IMR-90 (cell line): ENCODE data around the gene PACSIN2. TPM values are rescaled to one million over a fixed set of nuclear protein-coding genes. Genes with fewer than 3 reads are reported as not detected.

Source experiments
- ATAC-seq: fragments of 200-7000 bp; cut with Tn5 transposase; 2 replicates; pipeline ENCODE4 v1.9.1; 2020; ENCODE audit warnings: low read depth, mild to moderate bottlenecking, moderate library complexity
- BruUV-seq: library from RNA; stranded (reverse); fragments of 400-500 nt; replicated peaks from 2 replicates; lab custom pipeline; 2021; lab: Mats Ljungman, UMichigan
- CTCF ChIA-PET: fragments of 300-600 bp; formaldehyde crosslinking; extraction: SDS; loops from one replicate; lab custom pipeline; 2021; ENCODE audit warnings: antibody characterized with exemption; lab: Yijun Ruan, JAX
- POLR2A ChIA-PET: fragments of 300-600 bp; sonication (Branson Sonifier 250); formaldehyde crosslinking; loops from one replicate; lab custom pipeline; 2022; ENCODE audit warnings: antibody characterized with exemption; ENCODE audit not compliant: unreplicated experiment; lab: Charles Lee
- DNase-seq: peaks from one replicate; pipeline ENCODE4 v3.0.0; 2013
- H2AFZ ChIP-seq: replicated peaks from 2 replicates; pipeline ENCODE3; 2013; ENCODE audit warnings: low read length, mild to moderate bottlenecking; ENCODE audit not compliant: poor library complexity
- H2AK5ac ChIP-seq: 2 replicates; pipeline ENCODE4 v1.6.1; 2013; ENCODE audit warnings: low read depth, low read length, inconsistent platforms
- H2AK9ac ChIP-seq: replicated peaks from 2 replicates; pipeline ENCODE3; 2013; ENCODE audit warnings: mild to moderate bottlenecking, low read depth, low read length, moderate library complexity; ENCODE audit not compliant: poor library complexity
- H2BK120ac ChIP-seq: 2 replicates; pipeline ENCODE4 v1.6.1; 2013; ENCODE audit warnings: low read depth, low read length, inconsistent platforms
- H2BK15ac ChIP-seq: 3 replicates; pipeline ENCODE4 v1.6.1; 2013; ENCODE audit warnings: low read depth, low read length, inconsistent platforms
- H2BK20ac ChIP-seq: 2 replicates; pipeline ENCODE4 v1.6.1; 2013; ENCODE audit warnings: low read depth, mild to moderate bottlenecking, inconsistent platforms, low read length, moderate library complexity
- H2BK5ac ChIP-seq: 2 replicates; pipeline ENCODE4 v1.6.1; 2013; ENCODE audit warnings: mild to moderate bottlenecking, low read depth, low read length, inconsistent platforms; ENCODE audit not compliant: poor library complexity, severe bottlenecking
- H3K14ac ChIP-seq: replicated peaks from 2 replicates; pipeline ENCODE4 v1.6.1; 2013; ENCODE audit warnings: low read depth, low read length, inconsistent platforms
- H3K18ac ChIP-seq: 2 replicates; pipeline ENCODE4 v1.6.1; 2013; ENCODE audit warnings: low read depth, low read length, control low read depth
- H3K23ac ChIP-seq: 2 replicates; pipeline ENCODE4 v1.6.1; 2013; ENCODE audit warnings: low read depth, low read length, inconsistent platforms
- H3K27ac ChIP-seq: 2 replicates; pipeline ENCODE4 v1.5.1; 2013; ENCODE audit warnings: mild to moderate bottlenecking, control low read depth, low read length; ENCODE audit not compliant: insufficient read depth
- H3K27me3 ChIP-seq: 2 replicates; pipeline ENCODE4 v1.6.1; 2013; ENCODE audit warnings: low read length; ENCODE audit not compliant: control insufficient read depth, insufficient read depth
- H3K36me3 ChIP-seq: 2 replicates; pipeline ENCODE4 v1.6.1; 2013; ENCODE audit warnings: low read length, mixed read lengths; ENCODE audit not compliant: control insufficient read depth, insufficient read depth
- H3K4ac ChIP-seq: 2 replicates; pipeline ENCODE4 v1.6.1; 2013; ENCODE audit warnings: low read depth, low read length, inconsistent platforms
- H3K4me1 ChIP-seq: 2 replicates; pipeline ENCODE4 v1.6.1; 2013; ENCODE audit warnings: low read length, mixed read lengths; ENCODE audit not compliant: control insufficient read depth, insufficient read depth
- H3K4me2 ChIP-seq: 2 replicates; pipeline ENCODE4 v1.6.1; 2013; ENCODE audit warnings: low read depth, mild to moderate bottlenecking, control low read depth, low read length, moderate library complexity
- H3K4me3 ChIP-seq: 2 replicates; pipeline ENCODE4 v1.5.1; 2013; ENCODE audit warnings: low read depth, mild to moderate bottlenecking, control low read depth, low read length, moderate library complexity; ENCODE audit not compliant: insufficient read depth
- H3K56ac ChIP-seq: 2 replicates; pipeline ENCODE4 v1.6.1; 2013; ENCODE audit warnings: low read length, inconsistent platforms; ENCODE audit not compliant: insufficient read depth; ENCODE audit errors: extremely low read depth
- H3K79me1 ChIP-seq, 2 experiments: 2 replicates each; pipeline ENCODE4 v1.6.1; 2013; ENCODE audit warnings: low read length in 2 of 2, inconsistent platforms in 1 of 2, low read depth in 1 of 2
- H3K9ac ChIP-seq: 2 replicates; pipeline ENCODE4 v1.6.1; 2013; ENCODE audit warnings: low read depth, low read length, control low read depth
- H3K9me1 ChIP-seq: 2 replicates; pipeline ENCODE4 v1.6.1; 2013; ENCODE audit warnings: low read length, inconsistent platforms; ENCODE audit not compliant: insufficient read depth
- H3K9me3 ChIP-seq: 2 replicates; pipeline ENCODE4 v1.6.1; 2013; ENCODE audit warnings: low read length; ENCODE audit not compliant: control insufficient read depth, insufficient read depth
- H4K20me1 ChIP-seq: 2 replicates; pipeline ENCODE4 v1.6.1; 2013; ENCODE audit warnings: low read length, inconsistent platforms; ENCODE audit not compliant: insufficient read depth
- H4K5ac ChIP-seq: 2 replicates; pipeline ENCODE4 v1.6.1; 2013; ENCODE audit warnings: mild to moderate bottlenecking, low read depth, low read length, control low read depth
- H4K8ac ChIP-seq, 2 experiments: 2 replicates each; pipeline ENCODE4 v1.6.1; 2013; ENCODE audit warnings: low read depth in 2 of 2, low read length in 2 of 2, control low read depth in 1 of 2, inconsistent platforms in 1 of 2
- H4K91ac ChIP-seq: 2 replicates; pipeline ENCODE4 v1.6.1; 2013; ENCODE audit warnings: low read depth, low read length, inconsistent platforms; ENCODE audit not compliant: insufficient read depth
- BHLHE40 ChIP-seq: fragments of 150-350 bp; IDR thresholded peaks from 2 replicates; pipeline ENCODE4 v1.6.1; 2016; ENCODE audit warnings: mild to moderate bottlenecking, low read depth, low read length
- FOS ChIP-seq: fragments of 150-350 bp; IDR thresholded peaks from 2 replicates; pipeline ENCODE4 v1.6.1; 2016; ENCODE audit warnings: low read depth, low read length
- MAFK ChIP-seq: IDR thresholded peaks from 2 replicates; pipeline ENCODE4 v1.6.1; 2012; ENCODE audit warnings: low read depth, low read length, improper control_type of control experiment
- MXI1 ChIP-seq: IDR thresholded peaks from 2 replicates; pipeline ENCODE4 v1.6.1; 2012; ENCODE audit warnings: low read depth, mild to moderate bottlenecking, low read length, moderate library complexity, borderline replicate concordance
- POLR2A ChIP-seq: IDR thresholded peaks from 2 replicates; pipeline ENCODE4 v1.6.1; 2012; ENCODE audit warnings: mild to moderate bottlenecking, low read depth, low read length
- RCOR1 ChIP-seq: IDR thresholded peaks from 2 replicates; pipeline ENCODE4 v1.6.1; 2012; ENCODE audit warnings: mild to moderate bottlenecking, low read length, improper control_type of control experiment; ENCODE audit not compliant: insufficient replicate concordance
- WGBS, 2 experiments: methylation state at CpG; one replicate each; pipeline versions ENCODE4 v1.1.5 to v1.1.7; 2013; ENCODE audit warnings: missing lambda C conversion rate in 2 of 2; ENCODE audit not compliant: insufficient read length in 1 of 2; ENCODE audit errors: extremely low coverage in 2 of 2; 5-methylcytosine and 5-hydroxymethylcytosine counted together
- dilution Hi-C: fragments of 300-500 bp; cut with HindIII; formaldehyde crosslinking; loops from one replicate; pipeline ENCODE4 v1.14.3; 2018; ENCODE audit warnings: low sequenced_read_pairs; ENCODE audit not compliant: unreplicated experiment
- in situ Hi-C: fragments of 300-500 bp; cut with MboI; formaldehyde crosslinking; loops from 3 replicates; pipeline ENCODE4 v1.14.3; 2019; ENCODE audit warnings: low sequenced_read_pairs, inconsistent platforms, mixed read lengths
- intact Hi-C: fragments of 100-400 bp; cut with micrococcal nuclease; formaldehyde crosslinking; loops from 2 replicates; pipeline ENCODE4 v1.10.0; 2022
- polyA plus RNA-seq, 3 experiments: library from polyadenylated mRNA; depleted of rRNA; stranded (reverse); fragments of >200 nt; gene quantifications; 2 replicates each; pipeline ENCODE4 v1.2.3, GENCODE V29; 2012; ENCODE audit warnings: low replicate concordance in 1 of 3
- total RNA-seq: library from RNA; depleted of rRNA; stranded (reverse); fragments of >200 nt; gene quantifications from 2 replicates; pipeline ENCODE4 v1.2.3, GENCODE V29; 2012
- TF ChIP-seq, protein P1 (sequence below): conservative IDR thresholded peaks from 2 replicates; pipeline ENCODE4 v1.5.1; 2012; ENCODE audit warnings: mild to moderate bottlenecking, low read depth, low read length, improper control_type of control experiment
- TF ChIP-seq, protein P2 (sequence below): fragments of 150-350 bp; IDR thresholded peaks from 2 replicates; pipeline ENCODE4 v1.6.1; 2016; ENCODE audit warnings: low read depth, mild to moderate bottlenecking, low read length, moderate library complexity, borderline replicate concordance

PACSIN2 gene
- total and polyA plus RNA-seq, 2 of the 4 experiments (the other 2 are of a cell fraction): 85.0 to 118 TPM

DNA sequence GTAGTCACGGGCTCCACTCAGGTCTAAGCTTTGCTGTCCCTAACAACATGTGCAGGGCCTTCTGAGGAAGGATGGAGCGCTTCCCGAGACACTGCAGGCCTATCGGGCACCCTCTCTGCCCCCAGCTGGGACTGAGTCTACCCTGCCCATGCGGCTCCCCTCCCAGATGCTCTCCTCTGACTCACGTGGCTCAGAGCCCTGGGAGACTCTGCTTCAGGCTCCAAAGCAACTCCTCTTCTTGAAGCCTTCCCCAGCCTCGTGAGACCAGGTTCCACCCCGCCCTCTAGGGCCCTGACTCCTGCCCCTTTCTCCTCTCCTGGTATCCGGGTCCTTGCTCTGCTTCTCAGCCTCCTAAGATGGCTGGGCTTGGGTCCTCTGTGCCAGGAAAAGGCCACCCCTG lies 129.5 kb downstream of the PACSIN2 start:
- H3K23ac ChIP-seq: no peak overlapping the region
- H2AFZ ChIP-seq: no peak overlapping the region
- no peak overlapping the region for H3K4ac ChIP-seq
- no peaks in the 10 kb centered on the region for H3K9me3 ChIP-seq
- no peak overlapping the region for H2AK9ac ChIP-seq
- intact Hi-C loops: no loop called here
- H2BK5ac ChIP-seq: no peak overlapping the region
- H3K4me2 ChIP-seq: no peak overlapping the region
- H4K8ac ChIP-seq: no peak overlapping the region
- no peak overlapping the region for H3K56ac ChIP-seq
- ChIA-PET POLR2A (no interaction called here), CTCF (no interaction called here)
- H4K20me1 ChIP-seq: no peaks in the 10 kb centered on the region; the same call in 1 of the 2 replicates
- H4K91ac ChIP-seq: no peak overlapping the region
- H4K5ac ChIP-seq: no peak overlapping the region
- no peak overlapping the region for H2BK15ac ChIP-seq
- dilution Hi-C loops: no loop called here
- no peak overlapping the region for H3K27ac ChIP-seq
- H3K4me3 ChIP-seq: no peak overlapping the region
- DNase-seq: no peak
- no peak overlapping the region for H3K9ac ChIP-seq
- H3K18ac ChIP-seq: no peak overlapping the region
- H2AK5ac ChIP-seq: no peak overlapping the region
- peaks cover 14 to 35% of the 10 kb centered on the region in 2 experiments for H3K79me1 ChIP-seq
- no peak overlapping the region for H2BK120ac ChIP-seq
- 94% methylated on average over 3 of the region's 9 CpGs; no CpG with 5 or more reads in 1 of the 2 experiments for WGBS, 2 experiments
- H3K9me1 ChIP-seq: no peaks in the 10 kb centered on the region; the same call in none of the 2 replicates
- TF ChIP-seq RCOR1 (no peak), BHLHE40 (no peak), POLR2A (no peak), MXI1 (no peak), FOS (no peak), MAFK (no peak)
- TF ChIP-seq, protein P1, sequence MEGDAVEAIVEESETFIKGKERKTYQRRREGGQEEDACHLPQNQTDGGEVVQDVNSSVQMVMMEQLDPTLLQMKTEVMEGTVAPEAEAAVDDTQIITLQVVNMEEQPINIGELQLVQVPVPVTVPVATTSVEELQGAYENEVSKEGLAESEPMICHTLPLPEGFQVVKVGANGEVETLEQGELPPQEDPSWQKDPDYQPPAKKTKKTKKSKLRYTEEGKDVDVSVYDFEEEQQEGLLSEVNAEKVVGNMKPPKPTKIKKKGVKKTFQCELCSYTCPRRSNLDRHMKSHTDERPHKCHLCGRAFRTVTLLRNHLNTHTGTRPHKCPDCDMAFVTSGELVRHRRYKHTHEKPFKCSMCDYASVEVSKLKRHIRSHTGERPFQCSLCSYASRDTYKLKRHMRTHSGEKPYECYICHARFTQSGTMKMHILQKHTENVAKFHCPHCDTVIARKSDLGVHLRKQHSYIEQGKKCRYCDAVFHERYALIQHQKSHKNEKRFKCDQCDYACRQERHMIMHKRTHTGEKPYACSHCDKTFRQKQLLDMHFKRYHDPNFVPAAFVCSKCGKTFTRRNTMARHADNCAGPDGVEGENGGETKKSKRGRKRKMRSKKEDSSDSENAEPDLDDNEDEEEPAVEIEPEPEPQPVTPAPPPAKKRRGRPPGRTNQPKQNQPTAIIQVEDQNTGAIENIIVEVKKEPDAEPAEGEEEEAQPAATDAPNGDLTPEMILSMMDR: no peak
- TF ChIP-seq, protein P2, sequence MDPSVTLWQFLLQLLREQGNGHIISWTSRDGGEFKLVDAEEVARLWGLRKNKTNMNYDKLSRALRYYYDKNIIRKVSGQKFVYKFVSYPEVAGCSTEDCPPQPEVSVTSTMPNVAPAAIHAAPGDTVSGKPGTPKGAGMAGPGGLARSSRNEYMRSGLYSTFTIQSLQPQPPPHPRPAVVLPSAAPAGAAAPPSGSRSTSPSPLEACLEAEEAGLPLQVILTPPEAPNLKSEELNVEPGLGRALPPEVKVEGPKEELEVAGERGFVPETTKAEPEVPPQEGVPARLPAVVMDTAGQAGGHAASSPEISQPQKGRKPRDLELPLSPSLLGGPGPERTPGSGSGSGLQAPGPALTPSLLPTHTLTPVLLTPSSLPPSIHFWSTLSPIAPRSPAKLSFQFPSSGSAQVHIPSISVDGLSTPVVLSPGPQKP: no peak
- BruUV-seq: no TSS peak
- no peaks in the 10 kb centered on the region for H3K4me1 ChIP-seq
- H3K14ac ChIP-seq: no peak overlapping the region
- in situ Hi-C loops: no loop called here
- peak; percentile 64 for ATAC-seq
- H2BK20ac ChIP-seq: no peak overlapping the region
- no peaks in the 10 kb centered on the region for H3K27me3 ChIP-seq
- H3K36me3 ChIP-seq: peaks cover 69% of the 10 kb centered on the region
